ENCODE data around the gene RBM47.
"Not testable (repeated sequence)": the region's sequence is repeated elsewhere in the genome, so short reads cannot be mapped to it uniquely, and the experiment has no call there.

RBM47 gene

GRCh38 chr4:40524366-40525041 lies 105.2 kb downstream of the RBM47 start:
- DNase-seq = no peak

DNA sequence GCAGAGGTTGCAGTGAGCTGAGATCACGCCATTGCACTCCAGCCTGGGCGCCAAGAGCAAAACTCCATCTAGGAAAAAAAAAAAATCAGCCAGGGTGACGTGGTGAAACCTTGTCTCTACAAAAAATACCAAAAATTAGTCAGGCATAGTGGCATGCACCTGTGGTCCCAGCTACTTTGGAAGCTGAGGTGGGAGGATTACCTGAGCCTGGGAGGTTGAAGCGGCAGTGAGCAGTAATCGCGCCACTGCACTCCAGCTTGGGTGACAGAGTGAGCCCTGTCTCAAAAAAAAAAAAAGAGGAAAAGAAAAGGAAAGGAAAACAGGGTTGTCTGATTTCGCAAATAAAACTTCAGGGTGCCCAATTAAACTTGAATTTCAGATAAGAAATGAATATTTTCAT lies 106.1 kb downstream of the RBM47 start:
- no peak for DNase-seq

DNA sequence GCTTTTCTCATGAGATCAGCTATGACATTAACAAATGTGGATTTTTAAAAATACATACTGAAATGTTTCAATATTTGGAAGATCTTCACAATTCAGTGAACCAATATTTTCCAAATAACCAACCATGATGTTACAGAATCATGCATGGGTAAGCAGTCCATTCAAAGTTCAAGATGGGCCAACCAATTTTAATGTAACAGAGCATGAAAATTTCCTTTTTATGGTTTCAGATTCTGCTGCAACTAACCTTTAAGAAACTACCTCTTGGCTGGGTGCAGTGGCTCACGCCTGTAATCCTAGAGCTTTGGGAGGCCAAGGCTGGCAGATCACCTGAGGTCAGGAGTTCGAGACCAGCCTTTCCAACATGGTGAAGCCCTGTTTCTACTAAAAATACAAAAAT lies 107.7 kb downstream of the RBM47 start:
- no peak for DNase-seq

GRCh38 chr4:40520533-40520932 lies 109.1 kb downstream of the RBM47 start:
- no peak for DNase-seq

DNA sequence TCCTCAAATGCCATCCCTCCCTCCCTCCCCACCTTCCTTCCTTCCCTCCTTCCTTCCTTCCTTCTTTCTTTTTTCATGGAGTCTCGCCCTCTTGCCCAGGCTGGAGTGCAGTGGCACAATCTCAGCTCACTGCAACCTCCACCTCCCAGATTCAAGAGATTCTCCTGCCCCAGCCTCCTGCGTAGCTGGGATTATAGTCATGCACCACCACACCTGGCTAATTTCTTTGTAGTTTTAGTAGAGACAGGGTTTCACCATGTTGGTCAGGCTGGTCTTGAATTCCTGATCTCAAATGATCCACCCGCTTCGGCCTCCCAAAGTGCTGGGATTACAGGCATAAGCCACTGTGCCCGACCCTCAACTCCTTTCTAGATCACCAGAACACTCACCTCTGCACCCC lies 112.6 kb downstream of the RBM47 start:
- not testable (repeated sequence) for DNase-seq

GRCh38 chr4:40516651-40517050 lies 113.0 kb downstream of the RBM47 start:
- no peak for DNase-seq

GRCh38 chr4:40515398-40516293 lies 114.0 kb downstream of the RBM47 start:
- no peak for DNase-seq

DNA sequence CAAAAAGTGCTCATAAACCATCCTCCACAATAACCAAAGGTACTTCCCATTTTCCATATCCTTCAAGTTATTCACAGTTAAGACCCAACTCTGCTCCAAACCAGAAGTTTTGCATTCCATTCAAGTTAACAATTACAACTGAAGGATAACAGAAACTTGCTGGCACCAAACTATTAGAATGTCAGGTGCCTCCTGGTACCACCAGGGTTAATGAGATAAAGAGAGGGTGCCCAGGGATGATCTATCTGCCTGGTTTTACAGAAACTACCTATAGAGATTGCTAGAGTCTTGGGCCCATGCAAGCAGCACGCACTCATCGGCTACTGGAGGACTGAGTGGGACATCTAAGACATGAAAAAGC lies 114.6 kb downstream of the RBM47 start:
- no peak for DNase-seq

DNA sequence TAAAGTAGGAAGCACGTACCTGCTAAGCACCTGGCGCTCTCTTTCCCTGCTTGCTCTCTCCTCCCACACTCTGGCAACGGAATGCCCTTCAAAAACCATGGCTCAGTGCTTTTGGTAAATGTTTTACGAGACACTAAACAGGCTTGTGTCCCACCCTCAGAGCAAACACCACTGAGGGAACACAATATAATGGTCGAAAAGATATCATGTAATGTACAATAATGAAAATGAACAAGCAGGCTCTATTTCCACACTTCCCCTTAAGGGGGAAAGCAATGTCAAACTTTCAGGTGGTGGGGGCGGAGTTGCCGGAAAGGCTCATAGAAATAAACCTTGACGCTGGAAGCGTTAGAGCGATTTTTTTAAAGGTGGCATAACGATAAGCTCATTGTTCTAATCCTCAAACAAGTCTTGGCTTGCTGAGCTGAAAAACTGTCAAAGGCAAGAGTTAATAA lies 115.1 kb downstream of the RBM47 start:
- DNase-seq = no peak

- no peak for DNase-seq
These were observed 118.5 kb downstream of the RBM47 start for GRCh38 chr4:40511036-40511614.

DNA sequence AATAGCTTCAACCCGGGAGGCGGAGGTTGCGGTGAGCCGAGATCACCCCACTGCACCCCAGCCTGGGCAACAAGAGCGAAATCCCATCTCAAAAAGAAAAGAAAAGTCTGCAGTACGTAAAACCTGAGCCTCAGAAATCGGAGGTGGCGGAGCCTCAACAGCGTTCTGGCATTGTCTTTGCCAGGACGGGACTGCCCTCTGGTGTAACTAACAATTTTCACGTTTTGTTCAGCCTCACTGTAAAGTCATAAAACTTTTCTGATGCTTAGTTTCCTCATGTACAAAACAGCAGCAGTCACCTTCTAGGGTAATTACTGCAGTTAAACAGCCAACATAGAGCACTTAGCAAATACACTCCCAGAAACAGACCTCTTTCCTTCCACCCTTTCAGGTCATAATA lies 121.7 kb downstream of the RBM47 start:
- no peak for DNase-seq

GRCh38 chr4:40506492-40506891 lies 123.2 kb downstream of the RBM47 start:
- DNase-seq = no peak

DNA sequence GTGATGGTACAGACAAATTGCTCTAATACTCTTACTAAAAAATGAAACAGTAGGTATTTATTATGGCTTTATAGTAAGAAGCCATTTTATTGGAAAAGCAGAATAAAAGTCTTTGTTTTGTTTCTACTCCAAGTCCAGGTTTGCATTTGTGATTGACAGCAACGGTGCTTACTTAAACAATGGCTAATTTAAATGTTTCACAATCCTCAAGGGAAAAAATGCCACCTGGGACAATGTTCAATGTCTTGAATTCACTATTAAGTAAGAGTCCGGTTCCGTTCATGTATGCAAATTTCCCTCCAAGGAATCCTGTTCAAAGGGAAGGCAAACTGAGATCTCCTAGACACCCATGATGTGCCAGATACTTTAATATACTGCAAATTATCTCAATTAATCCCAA lies 123.6 kb downstream of the RBM47 start:
- DNase-seq = no peak

DNA sequence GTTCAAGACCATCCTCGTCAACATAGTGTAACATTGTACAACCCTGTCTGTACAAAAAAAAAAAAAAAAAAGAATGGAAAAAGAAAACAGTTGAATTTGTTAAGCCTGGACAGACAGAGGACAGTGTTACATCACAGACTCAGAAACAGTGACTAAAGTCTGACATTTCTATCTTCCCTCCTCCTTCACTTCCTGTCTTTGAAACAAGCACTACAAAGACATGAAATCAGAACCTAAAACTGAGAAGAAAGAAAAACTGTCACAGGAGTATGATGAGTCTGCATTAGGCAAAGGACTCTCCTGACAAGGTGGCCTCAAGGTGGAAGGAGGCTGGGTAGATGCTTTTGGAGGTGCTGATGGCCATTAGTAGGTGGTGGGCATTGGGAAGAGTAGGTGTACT lies 126.7 kb downstream of the RBM47 start:
- no peak for DNase-seq

DNA sequence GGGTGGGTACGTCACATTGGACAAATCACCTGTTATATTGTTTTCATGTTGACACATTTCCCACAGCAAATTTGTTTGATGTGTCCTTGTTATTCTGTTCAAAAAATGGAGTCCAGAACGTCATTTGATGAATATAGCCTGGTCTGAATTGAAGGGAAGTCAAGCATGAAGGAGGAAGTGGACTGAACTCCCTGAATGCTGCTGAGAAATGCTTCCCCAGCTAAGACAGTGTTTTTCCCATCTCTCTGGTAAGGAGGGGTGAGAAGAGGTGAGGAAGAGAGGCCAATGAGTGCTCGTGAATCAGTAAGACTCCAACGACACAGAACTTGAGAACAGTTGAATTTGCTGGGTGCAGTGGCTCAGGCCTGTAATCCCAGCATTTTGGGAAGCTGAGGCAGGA lies 127.4 kb downstream of the RBM47 start:
- no peak for DNase-seq

GRCh38 chr4:40500781-40501180 lies 128.9 kb downstream of the RBM47 start:
- DNase-seq = no peak

- no peak for DNase-seq
These were observed 136.5 kb downstream of the RBM47 start for GRCh38 chr4:40493160-40493559.

GRCh38 chr4:40492691-40493090 lies 137.0 kb downstream of the RBM47 start:
- DNase-seq = no peak

DNA sequence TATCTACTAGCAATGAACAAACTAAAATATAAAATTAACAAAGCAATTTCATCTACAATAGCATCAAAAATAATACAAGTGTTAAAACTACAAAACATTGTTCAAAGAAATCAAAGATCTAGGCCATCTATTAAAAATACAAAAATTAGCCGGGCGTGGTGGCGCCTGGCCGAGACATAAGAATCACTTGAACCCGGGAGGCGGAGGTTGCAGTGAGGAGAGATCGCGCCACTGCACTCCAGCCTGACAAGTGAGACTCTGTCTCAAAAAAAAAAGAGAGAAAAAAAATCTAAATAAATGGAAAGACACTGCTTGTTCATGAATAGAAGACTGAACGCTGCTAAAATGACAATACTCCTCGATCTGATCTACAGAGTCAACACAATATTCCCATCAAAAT lies 139.2 kb downstream of the RBM47 start:
- no peak for DNase-seq

DNA sequence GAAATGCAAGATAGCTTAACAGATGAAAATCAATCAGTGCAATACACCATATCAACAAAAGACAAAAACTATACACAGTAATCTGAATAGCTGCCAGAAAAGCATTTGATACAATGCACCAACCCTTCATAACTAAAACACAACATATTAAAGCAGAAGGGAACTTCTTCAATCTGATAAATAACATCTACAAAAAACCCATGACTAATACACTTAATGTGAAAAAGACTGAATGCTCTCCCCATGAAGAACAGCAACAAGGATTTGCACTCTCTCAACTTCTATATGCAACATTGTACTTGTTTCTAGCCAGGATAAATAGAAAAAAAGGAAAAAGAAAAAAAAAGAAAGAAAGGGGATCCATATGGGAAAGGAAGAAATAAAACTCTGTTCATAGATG lies 139.7 kb downstream of the RBM47 start:
- DNase-seq = no peak

GRCh38 chr4:40486534-40486933 lies 143.1 kb downstream of the RBM47 start:
- no peak for DNase-seq

DNA sequence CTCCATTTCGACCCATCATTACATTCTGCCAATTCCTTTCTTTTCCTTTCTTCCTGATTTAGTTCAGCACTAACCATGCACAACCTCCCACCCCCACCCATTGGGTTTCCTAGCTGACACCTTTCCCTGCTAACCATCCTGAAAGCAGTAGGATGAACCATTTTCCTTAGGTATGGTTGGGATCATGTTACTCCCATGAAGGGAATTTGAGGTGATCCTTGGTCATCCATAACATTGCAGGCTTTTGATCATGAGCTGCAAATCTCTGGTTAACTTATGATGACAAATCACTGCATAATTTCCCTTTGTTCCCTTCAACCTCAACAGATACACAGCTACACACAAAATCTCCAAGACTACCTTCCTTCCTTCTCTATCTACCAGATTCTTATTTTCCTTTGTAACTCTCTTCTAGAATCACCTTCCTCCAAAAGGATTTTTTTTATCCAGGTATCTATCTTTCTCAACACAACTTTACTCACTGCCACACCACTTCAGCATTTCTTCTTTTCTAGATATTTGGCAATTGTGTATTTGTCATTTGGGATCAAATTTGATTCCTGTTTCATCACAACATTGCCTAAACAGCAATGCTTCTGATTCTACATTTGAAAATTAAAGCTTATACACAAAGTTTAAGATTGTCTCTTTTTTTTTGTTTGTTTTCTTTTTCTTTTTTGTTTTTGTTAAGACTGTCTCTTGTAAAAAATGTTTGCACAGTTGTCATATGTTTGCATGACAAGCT lies 145.1 kb downstream of the RBM47 start:
- DNase-seq = no peak

GRCh38 chr4:40482985-40483647 lies 146.5 kb downstream of the RBM47 start:
- DNase-seq = no peak

All from CD4-positive, alpha-beta T cell treated with Interleukin-17A for 1 hour (primary cell).